NCI-H524 (cell line): Measurements from ENCODE around the gene SPAG9.

Source experiments
- DNase-seq, 2 experiments: peaks; one replicate each; lab custom pipeline; 2025; lab: John Stamatoyannopoulos, UW

Gene SPAG9

DNA sequence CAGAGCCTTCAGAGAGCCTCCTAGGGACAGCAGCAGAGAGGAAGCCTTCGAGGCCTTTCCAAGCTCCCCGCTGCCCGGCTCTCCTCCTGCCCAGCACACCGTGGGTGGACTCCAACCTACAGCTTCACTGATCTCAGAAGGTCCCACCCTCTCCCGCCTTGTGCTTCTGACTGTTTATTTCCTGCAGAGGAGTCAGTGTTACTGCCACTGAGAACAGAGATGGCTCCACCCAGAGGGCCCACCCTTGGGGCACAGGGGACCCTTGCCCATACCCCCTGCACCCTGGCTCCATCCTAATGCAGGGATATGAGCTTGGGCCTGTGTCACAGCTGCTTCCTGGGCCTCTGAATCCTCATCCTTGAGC is 201.8 kb downstream of the SPAG9 start:
- DNase-seq = no peak

DNA sequence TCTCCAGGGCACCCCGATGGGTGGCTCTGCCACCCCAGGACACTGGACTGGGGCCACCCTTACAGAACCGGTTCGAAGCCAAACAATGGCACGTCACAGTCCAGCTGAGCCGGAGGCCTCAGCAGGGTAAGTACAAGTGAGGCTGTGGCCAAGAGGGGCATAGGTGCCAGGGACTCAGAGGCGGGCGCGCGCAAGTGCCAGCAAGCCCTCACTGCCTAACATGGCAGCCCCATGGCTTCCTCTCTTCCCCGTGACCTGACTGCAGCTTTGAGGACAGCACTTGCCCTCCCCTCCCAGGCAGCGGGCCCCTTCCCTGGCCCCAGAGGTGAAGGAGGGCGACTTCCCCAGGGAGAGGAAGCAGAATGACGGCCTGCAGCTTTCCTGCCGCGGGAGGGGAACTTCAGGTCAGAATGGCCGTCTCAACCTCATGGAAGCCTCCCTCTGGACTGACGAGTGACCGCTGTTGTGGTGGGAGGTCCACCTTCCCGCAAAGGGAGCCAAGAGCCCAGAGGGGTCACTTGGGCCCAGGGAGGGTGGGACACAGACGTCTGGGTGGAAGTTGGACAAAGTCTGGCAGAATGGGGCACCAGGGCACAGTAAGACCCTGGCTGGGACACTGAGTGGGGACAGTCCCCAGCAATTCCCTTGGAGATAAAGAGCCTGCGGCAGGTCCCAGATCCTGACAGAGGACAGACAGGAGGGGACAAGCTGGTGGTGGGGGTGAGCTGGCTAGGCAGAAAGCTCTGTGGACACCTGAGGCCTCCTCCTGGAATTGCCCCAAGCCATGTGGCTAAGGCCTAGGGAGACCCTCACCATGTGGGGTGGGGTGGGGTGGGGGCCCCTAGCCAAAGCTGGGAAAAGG is 202.4 kb downstream of the SPAG9 start:
- DNase-seq = no peak

- no peak for DNase-seq
These were observed 203.3 kb downstream of the SPAG9 start for GRCh38 chr17:50917418-50917743.

DNA sequence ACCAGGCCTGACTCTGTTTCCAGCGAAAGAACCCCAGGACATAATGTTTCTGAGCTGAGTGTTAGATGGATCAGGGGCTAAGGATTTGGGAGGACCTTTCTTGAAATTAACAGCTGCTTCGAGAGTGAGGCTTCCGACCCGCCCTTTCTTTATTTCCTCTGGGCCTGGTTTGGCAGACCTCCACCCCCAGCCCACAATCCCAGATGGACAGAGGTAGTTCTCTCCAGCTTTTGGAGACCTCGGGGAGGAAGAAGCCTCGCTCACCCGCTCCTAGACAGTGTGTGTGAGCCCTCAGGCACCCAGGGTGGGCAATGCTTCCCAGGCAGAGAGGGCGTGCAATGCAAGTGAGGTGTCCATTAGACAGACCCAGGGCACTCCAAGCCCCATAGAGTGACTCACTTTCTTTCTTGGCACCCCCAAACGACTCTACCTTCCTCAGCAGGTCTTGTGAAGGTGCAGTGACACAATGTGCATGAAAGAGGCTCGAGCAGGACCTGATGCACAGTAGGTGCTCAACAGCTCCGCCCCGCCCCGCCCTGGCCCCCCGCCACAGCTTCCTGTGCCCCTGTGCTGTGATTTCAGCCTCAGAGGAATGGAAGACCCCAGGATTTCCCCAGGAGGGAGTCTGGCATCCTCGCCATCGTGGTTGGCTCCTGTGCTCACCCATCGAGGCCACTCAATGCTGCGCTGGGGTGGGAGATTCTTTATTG is 203.8 kb downstream of the SPAG9 start:
- DNase-seq = no peak

- DNase-seq = no peak
These were observed 204.5 kb downstream of the SPAG9 start for GRCh38 chr17:50916026-50916707.

DNA sequence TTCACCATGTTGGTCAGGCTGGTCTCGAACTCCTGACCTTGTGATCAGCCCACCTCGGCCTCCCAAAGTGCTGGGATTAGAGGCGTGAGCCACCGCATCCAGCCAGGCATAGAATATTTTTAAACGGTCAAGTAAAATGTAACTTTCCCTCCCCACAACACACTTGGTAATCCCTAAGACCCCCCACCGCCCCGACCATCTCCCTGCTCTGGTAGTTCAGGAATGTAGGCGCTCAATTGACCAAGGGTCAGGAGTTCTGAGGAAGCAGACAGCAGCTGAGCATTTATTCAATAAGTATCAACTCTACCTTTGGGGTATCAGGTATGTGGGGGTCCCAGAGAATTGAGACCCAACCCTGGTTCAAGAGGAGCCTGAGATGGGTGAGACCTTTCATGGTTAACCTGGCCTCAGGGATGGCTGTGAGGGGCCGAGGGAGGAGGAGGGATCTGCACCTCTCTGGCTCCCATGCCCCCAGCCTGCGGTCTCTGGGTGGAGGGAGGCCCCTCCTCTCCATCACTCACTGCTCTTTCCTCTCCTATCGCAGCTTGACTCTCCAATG is 206.1 kb downstream of the SPAG9 start:
- DNase-seq = no peak

- DNase-seq = no peak
These were observed 207.5 kb downstream of the SPAG9 start for GRCh38 chr17:50913120-50913519.
